ENCODE data around the gene SFTPD.
"Not testable (repeated sequence)": the region's sequence is repeated elsewhere in the genome, so short reads cannot be mapped to it uniquely, and the experiment has no call there.

Gene SFTPD

DNA sequence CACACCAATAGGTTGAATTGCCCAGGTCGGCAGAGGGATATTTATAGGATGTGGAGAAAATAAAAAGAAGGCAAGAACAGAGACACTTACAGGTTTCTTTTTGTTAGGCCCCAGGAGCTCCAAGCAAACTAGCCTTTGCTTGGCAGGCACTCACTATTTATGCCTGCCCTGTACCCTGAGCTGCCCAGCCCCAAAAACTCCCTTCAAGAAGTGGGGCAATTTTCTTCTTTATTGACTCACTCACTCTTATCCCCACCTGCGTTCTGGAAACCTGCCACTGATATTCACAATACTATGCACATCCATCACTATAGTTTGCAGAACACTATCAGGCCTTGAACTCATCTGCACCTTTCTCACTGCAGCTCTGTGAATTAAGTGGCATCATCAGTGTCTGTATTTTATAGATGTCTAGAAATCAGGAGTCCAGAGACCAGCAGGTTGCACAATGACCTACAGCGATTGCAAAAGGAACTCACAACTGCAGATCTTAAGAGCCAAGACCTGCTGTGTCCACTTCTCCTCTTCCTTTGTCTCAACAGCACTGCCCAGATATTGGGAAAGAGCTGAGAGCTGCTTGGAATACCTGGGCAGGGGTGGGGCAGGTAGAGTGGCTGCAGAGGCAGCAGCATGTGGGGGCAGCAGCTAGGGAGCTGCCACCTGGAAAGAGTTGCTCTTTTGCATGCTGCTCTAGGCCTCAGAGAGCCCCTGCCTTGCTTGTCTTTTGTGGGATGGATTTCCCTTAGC, at the start of gene SFTPD:
Gene SFTPD, minus strand, starts transcription at position 130 of the 747 bp plus-strand sequence. CDS start 2,446 bp downstream, outside the sequence.
- Histone ChIP-seq H3K4me2 (ENCODE audit: low read depth, low read length, poor library complexity, severe bottlenecking) (no peak within 1 kb of the TSS), H3K27me3 (ENCODE audit: low read length) (no peaks in the 10 kb centered on the region; the same call in 1 of the 2 replicates), H2AFZ (ENCODE audit: low read depth, low read length, severe bottlenecking) (no peak within 1 kb of the TSS), H3K27ac (ENCODE audit: low read depth, low read length) (no peak within 1 kb of the TSS), H3K9ac (ENCODE audit: low read length) (no peak within 1 kb of the TSS), H4K20me1 (ENCODE audit: low read depth, low read length) (no peaks in the 10 kb centered on the region), H3K36me3 (ENCODE audit: low read length) (no peaks in the 10 kb centered on the region), H3K79me2 (ENCODE audit: insufficient read depth, low read length) (no peaks in the 10 kb centered on the region), H3K9me3 (ENCODE audit: insufficient read depth, low read length) (peaks cover 3% of the 10 kb centered on the region; the same call in 1 of the 2 replicates), H3F3A (ENCODE audit: insufficient read depth) (no peaks in the 10 kb centered on the region), H3K4me3 (ENCODE audit: insufficient read depth, low read length, poor library complexity, severe bottlenecking) (no peak within 1 kb of the TSS), H3K9me2 (replicated peaks; ENCODE audit: insufficient read depth, low read length) (no peaks in the 10 kb centered on the region)
- TF ChIP-seq EZH2phosphoT487 (conservative IDR thresholded peaks at IDR 0.05; ENCODE audit: low read length) = no peak

DNA sequence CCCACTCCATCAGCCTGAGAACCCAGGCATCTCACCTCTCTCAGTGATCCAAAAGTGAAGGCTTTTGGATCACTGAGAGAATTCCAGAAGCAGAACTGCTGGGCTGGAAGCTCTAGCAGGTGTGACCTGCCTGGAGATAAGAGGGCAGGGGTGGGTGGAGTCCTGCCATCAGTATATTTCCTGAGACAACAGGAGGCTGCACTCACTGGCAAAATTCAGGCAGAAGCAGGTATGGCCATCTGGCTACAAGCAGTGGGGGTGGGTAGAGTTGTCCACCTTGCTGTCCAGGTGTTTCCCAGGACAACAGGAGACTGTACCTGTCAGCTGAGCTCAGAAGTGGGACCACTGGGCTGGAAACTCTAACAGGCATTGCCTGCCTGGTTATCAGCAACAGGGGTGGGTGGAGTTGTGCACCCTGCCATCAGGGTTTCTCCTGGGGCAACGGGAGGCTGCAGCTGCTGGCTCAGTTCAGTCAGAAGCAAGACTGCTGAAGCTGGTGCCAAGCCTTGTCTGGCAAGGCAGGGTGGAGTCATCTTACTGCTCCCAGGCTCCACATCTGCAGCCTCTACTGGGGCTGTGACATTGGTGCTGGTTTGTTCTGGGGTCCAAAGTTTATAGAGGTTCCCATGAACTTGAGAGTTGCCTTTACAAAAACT, 47.2 kb upstream of the SFTPD start:
- Histone ChIP-seq H3K4me2 (ENCODE audit: low read depth, low read length, poor library complexity, severe bottlenecking) (no peak overlapping the region), H3F3A (ENCODE audit: insufficient read depth) (no peaks in the 10 kb centered on the region), H3K9me2 (replicated peaks; ENCODE audit: insufficient read depth, low read length) (no peaks in the 10 kb centered on the region), H4K20me1 (ENCODE audit: low read depth, low read length) (no peaks in the 10 kb centered on the region), H3K79me2 (ENCODE audit: insufficient read depth, low read length) (no peaks in the 10 kb centered on the region), H2AFZ (ENCODE audit: low read depth, low read length, severe bottlenecking) (no peak overlapping the region), H3K27me3 (ENCODE audit: low read length) (no peaks in the 10 kb centered on the region), H3K36me3 (ENCODE audit: low read length) (no peaks in the 10 kb centered on the region), H3K9ac (ENCODE audit: low read length) (no peak overlapping the region), H3K27ac (ENCODE audit: low read depth, low read length) (no peak overlapping the region), H3K4me3 (ENCODE audit: insufficient read depth, low read length, poor library complexity, severe bottlenecking) (no peak overlapping the region), H3K9me3 (ENCODE audit: insufficient read depth, low read length) (no peaks in the 10 kb centered on the region)
- TF ChIP-seq, protein P1, sequence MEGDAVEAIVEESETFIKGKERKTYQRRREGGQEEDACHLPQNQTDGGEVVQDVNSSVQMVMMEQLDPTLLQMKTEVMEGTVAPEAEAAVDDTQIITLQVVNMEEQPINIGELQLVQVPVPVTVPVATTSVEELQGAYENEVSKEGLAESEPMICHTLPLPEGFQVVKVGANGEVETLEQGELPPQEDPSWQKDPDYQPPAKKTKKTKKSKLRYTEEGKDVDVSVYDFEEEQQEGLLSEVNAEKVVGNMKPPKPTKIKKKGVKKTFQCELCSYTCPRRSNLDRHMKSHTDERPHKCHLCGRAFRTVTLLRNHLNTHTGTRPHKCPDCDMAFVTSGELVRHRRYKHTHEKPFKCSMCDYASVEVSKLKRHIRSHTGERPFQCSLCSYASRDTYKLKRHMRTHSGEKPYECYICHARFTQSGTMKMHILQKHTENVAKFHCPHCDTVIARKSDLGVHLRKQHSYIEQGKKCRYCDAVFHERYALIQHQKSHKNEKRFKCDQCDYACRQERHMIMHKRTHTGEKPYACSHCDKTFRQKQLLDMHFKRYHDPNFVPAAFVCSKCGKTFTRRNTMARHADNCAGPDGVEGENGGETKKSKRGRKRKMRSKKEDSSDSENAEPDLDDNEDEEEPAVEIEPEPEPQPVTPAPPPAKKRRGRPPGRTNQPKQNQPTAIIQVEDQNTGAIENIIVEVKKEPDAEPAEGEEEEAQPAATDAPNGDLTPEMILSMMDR (IDR thresholded peaks at IDR 0.05; ENCODE audit: insufficient read depth, low read length, poor library complexity, severe bottlenecking) = no peak
- TF ChIP-seq EZH2phosphoT487 (conservative IDR thresholded peaks at IDR 0.05; ENCODE audit: low read length) = no peak

DNA sequence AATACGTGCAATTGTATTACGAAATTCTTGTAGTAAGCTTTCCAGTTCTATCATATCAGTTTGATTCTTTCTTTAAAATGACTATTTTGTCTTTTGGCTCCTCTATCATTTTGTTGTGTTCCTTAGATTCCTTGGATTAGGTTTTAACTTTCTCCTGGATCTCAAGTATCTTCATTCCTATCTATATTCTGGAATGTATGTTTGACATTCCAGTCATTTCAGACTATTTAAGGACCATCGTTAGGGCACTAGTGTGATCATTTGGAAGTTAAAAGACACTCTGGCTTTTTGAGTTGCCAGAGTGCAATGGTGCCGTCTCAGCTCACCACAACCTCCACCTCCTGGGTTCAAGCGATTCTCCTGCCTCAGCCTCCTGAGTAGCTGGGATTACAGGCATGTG, 45.7 kb upstream of the SFTPD start:
- Histone ChIP-seq H3K36me3 (ENCODE audit: low read length) (no peaks in the 10 kb centered on the region), H3K27ac (ENCODE audit: low read depth, low read length) (no peak overlapping the region), H3K27me3 (ENCODE audit: low read length) (no peaks in the 10 kb centered on the region), H3K9ac (ENCODE audit: low read length) (no peak overlapping the region), H3K9me3 (ENCODE audit: insufficient read depth, low read length) (no peaks in the 10 kb centered on the region), H3F3A (ENCODE audit: insufficient read depth) (no peaks in the 10 kb centered on the region), H3K4me3 (ENCODE audit: insufficient read depth, low read length, poor library complexity, severe bottlenecking) (no peak overlapping the region), H3K79me2 (ENCODE audit: insufficient read depth, low read length) (no peaks in the 10 kb centered on the region), H2AFZ (ENCODE audit: low read depth, low read length, severe bottlenecking) (no peak overlapping the region), H4K20me1 (ENCODE audit: low read depth, low read length) (no peaks in the 10 kb centered on the region), H3K4me2 (ENCODE audit: low read depth, low read length, poor library complexity, severe bottlenecking) (no peak overlapping the region), H3K9me2 (replicated peaks; ENCODE audit: insufficient read depth, low read length) (no peaks in the 10 kb centered on the region)
- TF ChIP-seq, protein P1 (IDR thresholded peaks at IDR 0.05; ENCODE audit: insufficient read depth, low read length, poor library complexity, severe bottlenecking) = no peak
- no peak for TF ChIP-seq EZH2phosphoT487 (conservative IDR thresholded peaks at IDR 0.05; ENCODE audit: low read length)

DNA sequence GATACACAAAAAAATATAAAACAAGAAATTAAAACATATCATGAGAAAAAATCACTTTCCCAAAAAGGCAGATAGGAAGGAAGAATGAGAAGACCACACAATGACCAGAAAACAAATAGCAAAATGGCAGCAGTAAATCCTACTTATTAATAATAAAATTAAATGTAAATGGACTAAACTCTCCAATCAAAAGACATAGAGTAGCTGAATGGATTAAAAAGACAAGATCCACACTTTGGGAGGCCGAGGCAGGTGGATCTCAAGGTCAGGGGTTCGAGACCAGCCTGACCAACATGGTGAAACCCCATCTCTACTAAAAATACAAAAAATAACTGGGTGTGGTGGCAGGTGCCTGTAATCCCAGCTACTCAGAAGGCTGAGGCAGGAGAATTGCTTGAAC, 39.3 kb upstream of the SFTPD start:
- H3K79me2 ChIP-seq (ENCODE audit: insufficient read depth, low read length); H3K36me3 ChIP-seq (ENCODE audit: low read length); H3K4me3 ChIP-seq (ENCODE audit: insufficient read depth, low read length, poor library complexity, severe bottlenecking); H3K27me3 ChIP-seq (ENCODE audit: low read length); H2AFZ ChIP-seq (ENCODE audit: low read depth, low read length, severe bottlenecking); H3F3A ChIP-seq (ENCODE audit: insufficient read depth); H3K27ac ChIP-seq (ENCODE audit: low read depth, low read length); H3K9me2 ChIP-seq (replicated peaks; ENCODE audit: insufficient read depth, low read length); H3K9me3 ChIP-seq (ENCODE audit: insufficient read depth, low read length); H3K9ac ChIP-seq (ENCODE audit: low read length); H3K4me2 ChIP-seq (ENCODE audit: low read depth, low read length, poor library complexity, severe bottlenecking); H4K20me1 ChIP-seq (ENCODE audit: low read depth, low read length): not testable (repeated sequence)

DNA sequence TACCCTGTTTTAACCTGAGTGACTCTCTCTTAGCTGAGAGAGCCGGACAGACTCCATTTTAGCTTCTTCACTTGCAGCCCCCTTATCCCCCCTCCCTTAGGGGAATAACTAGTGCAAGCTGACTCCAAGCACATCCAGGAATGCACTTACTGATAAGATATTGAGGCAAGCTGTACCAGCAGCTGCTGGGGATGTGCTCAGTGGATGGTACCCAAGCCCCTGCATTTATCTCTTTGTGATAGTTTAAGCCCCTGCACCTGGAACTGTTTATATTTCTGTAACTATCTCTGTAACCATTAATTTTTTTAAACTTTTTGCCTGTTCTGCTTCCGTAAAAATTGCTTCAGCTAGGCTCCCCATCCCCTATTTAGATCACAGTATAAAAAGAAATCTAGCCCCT, 37.8 kb upstream of the SFTPD start:
- not testable (repeated sequence) for H3K9ac ChIP-seq (ENCODE audit: low read length); H3F3A ChIP-seq (ENCODE audit: insufficient read depth); H3K4me3 ChIP-seq (ENCODE audit: insufficient read depth, low read length, poor library complexity, severe bottlenecking); H3K4me2 ChIP-seq (ENCODE audit: low read depth, low read length, poor library complexity, severe bottlenecking); H3K9me2 ChIP-seq (replicated peaks; ENCODE audit: insufficient read depth, low read length); H3K27me3 ChIP-seq (ENCODE audit: low read length); H4K20me1 ChIP-seq (ENCODE audit: low read depth, low read length); H3K9me3 ChIP-seq (ENCODE audit: insufficient read depth, low read length); H2AFZ ChIP-seq (ENCODE audit: low read depth, low read length, severe bottlenecking); H3K27ac ChIP-seq (ENCODE audit: low read depth, low read length); H3K79me2 ChIP-seq (ENCODE audit: insufficient read depth, low read length); H3K36me3 ChIP-seq (ENCODE audit: low read length)
